Measurements from ENCODE around the gene CORO1C. TPM values are rescaled to one million over a fixed set of nuclear protein-coding genes. Genes with fewer than 3 reads are reported as not detected.
A peak's percentile ranks its signal among the peaks of the same experiment; 100 is the strongest.

The CORO1C gene
- 596 and 687 TPM in 2 replicates for polyA plus RNA-seq (2011; rRNA removed)
- 1,327 and 1,683 TPM in 2 replicates for polyA minus RNA-seq (2011; rRNA and poly(A)+ RNA removed)

- TF ChIP-seq CTCF (IDR thresholded peaks at IDR 0.05; ENCODE audit: low read depth, low read length) = peak; percentile 77
- Histone ChIP-seq H3K9me3 (ENCODE audit: control insufficient read depth, insufficient read depth, low read length) (no peaks in the 10 kb centered on the region; the same call in 1 of the 2 replicates), H3K27ac (ENCODE audit: low read depth, low read length) (peak within 1 kb of the TSS; percentile 96), H3K4me3 (ENCODE audit: low read depth, low read length) (peak within 1 kb of the TSS; percentile 98), H3K27me3 (ENCODE audit: control insufficient read depth, insufficient read depth, low read length) (no peaks in the 10 kb centered on the region)
- peak; percentile 91 for DNase-seq (ENCODE audit: low read depth, low spot score)
- POLR2A ChIA-PET = interaction anchor here (0.7 to 1.5 kb wide), 12 partner anchors 8 to 101 kb away, joined by 3 to 26 read pairs (median 6); no protein-coding TSS in a partner anchor
- CTCF ChIA-PET = interaction anchor here (0.6 to 1.8 kb wide), 14 partner anchors 12 to 113 kb away, joined by 3 to 10 read pairs (median 5); no protein-coding TSS in a partner anchor
Measured at GRCh38 chr12:108731105-108731865, at the start of gene CORO1C. Gene CORO1C (minus strand): TSS chr12:108731518. CDS start chr12:108701318, 30,200 bp downstream.

- ChIA-PET POLR2A (no interaction called here), CTCF (interaction anchor here (0.9 kb wide), 1 partner anchor 23 kb away, joined by 3 read pairs; no protein-coding TSS in a partner anchor)
- no peaks in the 10 kb centered on the region for H3K27me3 ChIP-seq (ENCODE audit: control insufficient read depth, insufficient read depth, low read length)
- no peak overlapping the region for H3K27ac ChIP-seq (ENCODE audit: low read depth, low read length)
- no peak for DNase-seq (ENCODE audit: low read depth, low spot score)
- no peaks in the 10 kb centered on the region for H3K9me3 ChIP-seq (ENCODE audit: control insufficient read depth, insufficient read depth, low read length)
- H3K4me3 ChIP-seq (ENCODE audit: low read depth, low read length) = no peak overlapping the region
- TF ChIP-seq CTCF (IDR thresholded peaks at IDR 0.05; ENCODE audit: low read depth, low read length) = no peak
Measured at GRCh38 chr12:108779998-108780688, 48.8 kb upstream of the CORO1C start.

- ChIA-PET POLR2A (interaction anchor here (0.7 kb wide), 1 partner anchor 48 kb away, joined by 4 read pairs; no protein-coding TSS in a partner anchor), CTCF (interaction anchor here (0.9 kb wide), 1 partner anchor 208 kb away, joined by 3 read pairs; no protein-coding TSS in a partner anchor)
- DNase-seq (ENCODE audit: low read depth, low spot score) = no peak
- no peak overlapping the region for H3K4me3 ChIP-seq (ENCODE audit: low read depth, low read length)
- no peaks in the 10 kb centered on the region for H3K9me3 ChIP-seq (ENCODE audit: control insufficient read depth, insufficient read depth, low read length)
- no peak overlapping the region for H3K27ac ChIP-seq (ENCODE audit: low read depth, low read length)
- TF ChIP-seq CTCF (IDR thresholded peaks at IDR 0.05; ENCODE audit: low read depth, low read length) = no peak
- H3K27me3 ChIP-seq (ENCODE audit: control insufficient read depth, insufficient read depth, low read length) = no peaks in the 10 kb centered on the region
Measured at GRCh38 chr12:108778053-108778452, 46.7 kb upstream of the CORO1C start.

GRCh38 chr12:108777156-108777555 is 45.8 kb upstream of the CORO1C start:
- DNase-seq (ENCODE audit: low read depth, low spot score) = no peak
- H3K9me3 ChIP-seq (ENCODE audit: control insufficient read depth, insufficient read depth, low read length) = no peaks in the 10 kb centered on the region
- no peak overlapping the region for H3K27ac ChIP-seq (ENCODE audit: low read depth, low read length)
- ChIA-PET POLR2A (no interaction called here), CTCF (interaction anchor here (0.7 to 0.9 kb wide), 2 partner anchors 136 to 207 kb away, joined by 3 read pairs; no protein-coding TSS in a partner anchor)
- no peak overlapping the region for H3K4me3 ChIP-seq (ENCODE audit: low read depth, low read length)
- no peak for TF ChIP-seq CTCF (IDR thresholded peaks at IDR 0.05; ENCODE audit: low read depth, low read length)
- H3K27me3 ChIP-seq (ENCODE audit: control insufficient read depth, insufficient read depth, low read length) = no peaks in the 10 kb centered on the region

Measured in AG04450 (cell line).